CD14-positive monocyte (primary cell): ENCODE results near the gene JARID2. TPM values are rescaled to one million over a fixed set of nuclear protein-coding genes. Genes with fewer than 3 reads are reported as not detected.

Source experiments
- DNase-seq, 3 donors: peaks; one replicate each; pipeline ENCODE4 v3.0.0-alpha.2; 2011 to 2022
- H2AFZ ChIP-seq: 2 replicates; pipeline ENCODE4 v1.6.0; 2012; ENCODE audit warnings: mild to moderate bottlenecking, low read depth, low read length, inconsistent platforms; ENCODE audit not compliant: insufficient read depth, poor library complexity, severe bottlenecking
- H3K27ac ChIP-seq, 2 donors: 1 replicate in 1 of 2; 2 replicates in 1 of 2; pipeline ENCODE4 v1.5.1; 2012 to 2013; ENCODE audit warnings: low read length in 2 of 2, control low read depth in 1 of 2, inconsistent platforms in 1 of 2, low read depth in 1 of 2, mild to moderate bottlenecking in 1 of 2
- H3K27me3 ChIP-seq, 2 donors: one replicate each; pipeline versions ENCODE4 v1.6.0 to v1.6.1; 2011 to 2013; ENCODE audit warnings: low read length in 2 of 2; ENCODE audit not compliant: control insufficient read depth in 2 of 2, insufficient read depth in 2 of 2
- H3K36me3 ChIP-seq, 2 donors: replicated peaks in 1 of 2; 1 replicate in 1 of 2; 2 replicates in 1 of 2; pipeline versions ENCODE4 v1.5.1 to v1.6.1; 2012 to 2013; ENCODE audit warnings: low read length in 2 of 2, control low read depth in 1 of 2, inconsistent platforms in 1 of 2, mild to moderate bottlenecking in 1 of 2; ENCODE audit not compliant: insufficient read depth in 2 of 2, control insufficient read depth in 1 of 2
- H3K4me1 ChIP-seq, 2 donors: 1 replicate in 1 of 2; 2 replicates in 1 of 2; pipeline versions ENCODE4 v1.5.1 to v1.6.1; 2012 to 2013; ENCODE audit warnings: low read length in 2 of 2, control low read depth in 1 of 2, inconsistent platforms in 1 of 2, mild to moderate bottlenecking in 1 of 2, moderate library complexity in 1 of 2; ENCODE audit not compliant: insufficient read depth in 2 of 2, control insufficient read depth in 1 of 2
- H3K4me2 ChIP-seq: replicated peaks from 2 replicates; pipeline ENCODE3; 2012; ENCODE audit warnings: low read length, moderate library complexity, mild to moderate bottlenecking; ENCODE audit not compliant: poor library complexity, severe bottlenecking; ENCODE audit errors: extremely low read depth
- H3K4me3 ChIP-seq, 3 experiments: fragments of 200-600 bp in 1 of 3; sonication (generic) in 1 of 3; replicated peaks in 1 of 3; 1 replicate in 2 of 3; 2 replicates in 1 of 3; pipeline ENCODE4 v1.5.1; 2011 to 2013; ENCODE audit warnings: low read length in 3 of 3, mild to moderate bottlenecking in 3 of 3, control low read depth in 2 of 3, low read depth in 2 of 3, inconsistent platforms in 1 of 3, moderate library complexity in 1 of 3
- H3K79me2 ChIP-seq: 2 replicates; pipeline ENCODE4 v1.6.0; 2012; ENCODE audit warnings: mild to moderate bottlenecking, control low read depth, inconsistent platforms, low read length, moderate library complexity; ENCODE audit not compliant: insufficient read depth
- H3K9ac ChIP-seq: 2 replicates; pipeline ENCODE4 v1.6.0; 2017; ENCODE audit warnings: low read length, mild to moderate bottlenecking; ENCODE audit not compliant: insufficient read depth, poor library complexity, severe bottlenecking
- H3K9me3 ChIP-seq, 2 donors: replicated peaks in 1 of 2; 1 replicate in 1 of 2; 2 replicates in 1 of 2; pipeline versions ENCODE4 v1.5.1 to v1.6.1; 2012 to 2013; ENCODE audit warnings: low read length in 2 of 2, control low read depth in 1 of 2; ENCODE audit not compliant: control insufficient read depth in 1 of 2, insufficient read depth in 1 of 2
- H4K20me1 ChIP-seq: 2 replicates; pipeline ENCODE4 v1.6.0; 2012; ENCODE audit warnings: mild to moderate bottlenecking, low read length, control low read depth, moderate library complexity; ENCODE audit not compliant: insufficient read depth
- H3K27ac Mint-ChIP-seq, 7 donors: one replicate each; pipeline ENCODE4 v1.8.0; 2020; ENCODE audit warnings: mild to moderate bottlenecking in 7 of 7, mixed read lengths in 7 of 7, moderate library complexity in 6 of 7, inconsistent platforms in 2 of 7
- H3K27me3 Mint-ChIP-seq, 3 donors: one replicate each; pipeline ENCODE4 v1.8.0; 2021 to 2022; ENCODE audit warnings: low read depth in 3 of 3, mild to moderate bottlenecking in 3 of 3, mixed read lengths in 3 of 3, moderate library complexity in 3 of 3, inconsistent platforms in 1 of 3
- H3K36me3 Mint-ChIP-seq, 2 donors: one replicate each; pipeline ENCODE4 v1.8.0; 2020; ENCODE audit warnings: mixed read lengths in 2 of 2, inconsistent platforms in 1 of 2, mild to moderate bottlenecking in 1 of 2
- H3K4me1 Mint-ChIP-seq: one replicate; pipeline ENCODE4 v1.8.0; 2020; ENCODE audit warnings: mild to moderate bottlenecking, mixed read lengths
- H3K4me3 Mint-ChIP-seq, 2 donors: one replicate each; pipeline ENCODE4 v1.8.0; 2020; ENCODE audit warnings: mild to moderate bottlenecking in 2 of 2, mixed read lengths in 2 of 2, moderate library complexity in 1 of 2
- H3K9me3 Mint-ChIP-seq, 7 donors: one replicate each; pipeline ENCODE4 v1.8.0; 2020 to 2022; ENCODE audit warnings: mixed read lengths in 7 of 7, mild to moderate bottlenecking in 6 of 7, moderate library complexity in 6 of 7, inconsistent platforms in 2 of 7
- WGBS: methylation state at CpG from one replicate; pipeline ENCODE4 v1.1.5; 2013; ENCODE audit warnings: missing lambda C conversion rate; ENCODE audit not compliant: insufficient coverage; 5-methylcytosine and 5-hydroxymethylcytosine counted together
- intact Hi-C, 2 donors: fragments of 100-400 bp; cut with micrococcal nuclease; formaldehyde crosslinking; loops; one replicate each; pipeline versions ENCODE4 v1.15.0 to v1.15.1; 2023
- polyA plus RNA-seq, 3 donors: library from polyadenylated mRNA; depleted of rRNA in 1 of 3; unstranded in 2 of 3; stranded (reverse) in 1 of 3; fragments of 300-500 nt in 2 of 3; fragments of >200 nt in 1 of 3; fragmentation: Illumina TruSeq in 2 of 3; gene quantifications; 1 replicate in 2 of 3; 2 replicates in 1 of 3; pipeline ENCODE4 v1.2.3, GENCODE V29; 2012 to 2021
- TF ChIP-seq, protein P1 (sequence below): fragments of 200-600 bp; IDR thresholded peaks from one replicate; pipeline ENCODE4 v1.8.0; 2022; ENCODE audit warnings: antibody characterized with exemption, mild to moderate bottlenecking

JARID2 gene
- polyA plus RNA-seq, 3 donors, result 6.8 to 17.5 (median 12.5) TPM

DNA sequence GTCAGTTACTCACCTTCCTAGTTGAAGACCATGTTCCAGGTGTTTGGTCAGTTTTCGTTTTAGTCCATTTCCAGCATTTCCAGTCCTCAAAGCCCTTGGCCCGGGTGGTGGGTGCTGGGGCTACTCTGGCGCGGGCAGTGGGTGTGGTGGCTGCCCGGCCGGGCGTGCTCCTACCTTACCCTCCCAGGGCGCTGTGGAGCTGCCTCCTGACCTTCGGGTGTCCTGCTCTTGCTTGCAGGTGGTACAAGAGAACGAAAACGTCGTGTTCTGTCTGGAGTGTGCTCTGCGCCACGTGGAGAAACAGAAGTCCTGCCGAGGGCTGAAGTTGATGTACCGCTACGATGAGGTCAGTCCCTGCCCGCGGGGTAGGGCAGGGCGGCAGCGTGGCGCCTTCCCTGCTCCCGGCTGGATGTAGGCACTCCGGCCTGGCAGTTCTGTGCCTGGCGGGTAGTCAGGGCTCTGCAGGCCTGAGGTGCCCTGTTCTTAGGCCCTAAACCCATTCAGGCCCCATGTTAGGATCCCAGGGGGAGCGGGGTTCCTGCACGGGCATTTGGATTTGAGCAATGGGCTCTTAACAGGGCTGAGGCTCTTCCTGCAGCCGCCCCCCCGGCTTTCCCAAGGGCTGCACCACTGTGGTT lies 271.2 kb downstream of the JARID2 start:
- Histone ChIP-seq H3K4me1 (peaks cover 7 to 11% of the 10 kb centered on the region in 2 donors), H3K4me2 (no peak overlapping the region), H3K4me3 (no peak overlapping the region), H3K27ac (peak overlapping the region in 1 of 2 donors; percentile 20), H3K36me3 (peaks cover 99 to 100% of the 10 kb centered on the region in 2 donors), H4K20me1 (peaks cover 90% of the 10 kb centered on the region), H3K9me3 (no peaks in the 10 kb centered on the region), H3K79me2 (peaks cover 2% of the 10 kb centered on the region), H3K9ac (no peak overlapping the region), H3K27me3 (no peaks in the 10 kb centered on the region), H2AFZ (no peak overlapping the region)
- TF ChIP-seq, protein P1, sequence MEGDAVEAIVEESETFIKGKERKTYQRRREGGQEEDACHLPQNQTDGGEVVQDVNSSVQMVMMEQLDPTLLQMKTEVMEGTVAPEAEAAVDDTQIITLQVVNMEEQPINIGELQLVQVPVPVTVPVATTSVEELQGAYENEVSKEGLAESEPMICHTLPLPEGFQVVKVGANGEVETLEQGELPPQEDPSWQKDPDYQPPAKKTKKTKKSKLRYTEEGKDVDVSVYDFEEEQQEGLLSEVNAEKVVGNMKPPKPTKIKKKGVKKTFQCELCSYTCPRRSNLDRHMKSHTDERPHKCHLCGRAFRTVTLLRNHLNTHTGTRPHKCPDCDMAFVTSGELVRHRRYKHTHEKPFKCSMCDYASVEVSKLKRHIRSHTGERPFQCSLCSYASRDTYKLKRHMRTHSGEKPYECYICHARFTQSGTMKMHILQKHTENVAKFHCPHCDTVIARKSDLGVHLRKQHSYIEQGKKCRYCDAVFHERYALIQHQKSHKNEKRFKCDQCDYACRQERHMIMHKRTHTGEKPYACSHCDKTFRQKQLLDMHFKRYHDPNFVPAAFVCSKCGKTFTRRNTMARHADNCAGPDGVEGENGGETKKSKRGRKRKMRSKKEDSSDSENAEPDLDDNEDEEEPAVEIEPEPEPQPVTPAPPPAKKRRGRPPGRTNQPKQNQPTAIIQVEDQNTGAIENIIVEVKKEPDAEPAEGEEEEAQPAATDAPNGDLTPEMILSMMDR, result no peak
- intact Hi-C loops, result no loop called here
- Mint-ChIP-seq H3K27me3 (peaks cover 0 to 5% (median 2%) of the 10 kb centered on the region in 3 donors), H3K27ac (peak overlapping the region in 1 of 7 donors; percentile 12), H3K9me3 (no peaks in the 10 kb centered on the region), H3K4me1 (peaks cover 12% of the 10 kb centered on the region), H3K36me3 (peaks cover 92 to 100% of the 10 kb centered on the region in 2 donors), H3K4me3 (no peak overlapping the region)
- no peak for DNase-seq
- 94% methylated on average over 22 of the region's 29 CpGs for WGBS

DNA sequence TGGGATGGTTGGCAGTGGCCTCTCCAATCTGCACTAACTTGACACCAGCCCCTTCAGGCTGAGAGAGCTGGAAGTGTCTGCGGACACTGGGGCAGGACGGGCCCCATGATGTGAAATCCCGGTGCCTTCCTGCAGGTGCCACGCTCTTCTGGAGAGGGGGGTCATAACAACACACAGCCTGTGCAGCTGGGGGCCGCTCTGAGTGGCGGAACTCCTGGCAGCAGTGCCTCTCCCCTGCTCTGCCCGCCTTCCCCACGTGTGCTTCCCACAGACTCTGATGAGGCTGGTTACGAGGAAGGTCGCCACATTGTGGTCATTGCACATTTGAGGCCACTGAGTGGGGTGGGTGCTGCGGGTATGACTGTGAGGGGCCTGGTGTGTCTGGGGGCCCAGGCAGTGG lies 271.7 kb downstream of the JARID2 start:
- Histone ChIP-seq H3K9ac (no peak overlapping the region), H3K27ac (no peak overlapping the region), H3K27me3 (no peaks in the 10 kb centered on the region), H2AFZ (no peak overlapping the region), H3K4me3 (no peak overlapping the region), H3K79me2 (no peaks in the 10 kb centered on the region), H4K20me1 (peaks cover 88% of the 10 kb centered on the region), H3K9me3 (no peaks in the 10 kb centered on the region), H3K36me3 (peaks cover 100% of the 10 kb centered on the region in 2 donors), H3K4me1 (peaks cover 1 to 13% of the 10 kb centered on the region in 2 donors), H3K4me2 (no peak overlapping the region)
- peaks cover 0 to 5% (median 2%) of the 10 kb centered on the region in 3 donors for H3K27me3 Mint-ChIP-seq
- H3K36me3 Mint-ChIP-seq, result peaks cover 92 to 100% of the 10 kb centered on the region in 2 donors
- no peak for DNase-seq
- H3K4me1 Mint-ChIP-seq, result peaks cover 12% of the 10 kb centered on the region
- no peaks in the 10 kb centered on the region for H3K9me3 Mint-ChIP-seq
- 86% methylated on average over 7 of the region's 11 CpGs for WGBS
- peak overlapping the region in 3 of 7 donors; percentile 22 to 76 (median 46) for H3K27ac Mint-ChIP-seq
- no peak overlapping the region for H3K4me3 Mint-ChIP-seq
- intact Hi-C loops, result no loop called here
- TF ChIP-seq, protein P1, result no peak
